IPS-18c (cell line): Measurements from ENCODE around the gene PASK.

Source experiments
- H3K4me3 ChIP-seq: 2 replicates; pipeline ENCODE4 v1.7.0; 2013; ENCODE audit warnings: low read depth, mild to moderate bottlenecking, low read length, moderate library complexity; ENCODE audit not compliant: insufficient read depth
- H3K9me3 ChIP-seq: one replicate; pipeline ENCODE4 v1.6.1; 2013; ENCODE audit warnings: mild to moderate bottlenecking, low read length, moderate library complexity; ENCODE audit not compliant: control insufficient read depth, insufficient read depth

Gene PASK

DNA sequence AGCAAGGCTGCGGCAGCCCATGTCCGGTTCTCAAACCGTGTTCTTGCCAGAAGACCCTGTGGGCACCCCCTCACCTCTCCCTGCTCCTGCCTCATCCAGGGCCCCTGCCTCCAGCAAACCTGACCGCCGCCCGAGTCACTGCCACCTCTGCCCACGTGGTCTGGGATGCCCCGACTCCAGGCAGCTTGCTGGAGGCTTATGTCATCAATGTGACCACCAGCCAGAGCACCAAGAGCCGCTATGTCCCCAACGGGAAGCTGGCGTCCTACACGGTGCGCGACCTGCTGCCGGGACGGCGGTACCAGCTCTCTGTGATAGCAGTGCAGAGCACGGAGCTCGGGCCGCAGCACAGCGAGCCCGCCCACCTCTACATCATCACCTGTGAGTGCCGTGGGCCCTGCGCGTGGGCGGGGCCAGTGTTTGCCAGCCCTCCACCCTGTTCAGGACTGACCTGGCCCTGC is 79.4 kb downstream of the PASK start:
- Histone ChIP-seq H3K9me3 (no peaks in the 10 kb centered on the region), H3K4me3 (no peak overlapping the region)

DNA sequence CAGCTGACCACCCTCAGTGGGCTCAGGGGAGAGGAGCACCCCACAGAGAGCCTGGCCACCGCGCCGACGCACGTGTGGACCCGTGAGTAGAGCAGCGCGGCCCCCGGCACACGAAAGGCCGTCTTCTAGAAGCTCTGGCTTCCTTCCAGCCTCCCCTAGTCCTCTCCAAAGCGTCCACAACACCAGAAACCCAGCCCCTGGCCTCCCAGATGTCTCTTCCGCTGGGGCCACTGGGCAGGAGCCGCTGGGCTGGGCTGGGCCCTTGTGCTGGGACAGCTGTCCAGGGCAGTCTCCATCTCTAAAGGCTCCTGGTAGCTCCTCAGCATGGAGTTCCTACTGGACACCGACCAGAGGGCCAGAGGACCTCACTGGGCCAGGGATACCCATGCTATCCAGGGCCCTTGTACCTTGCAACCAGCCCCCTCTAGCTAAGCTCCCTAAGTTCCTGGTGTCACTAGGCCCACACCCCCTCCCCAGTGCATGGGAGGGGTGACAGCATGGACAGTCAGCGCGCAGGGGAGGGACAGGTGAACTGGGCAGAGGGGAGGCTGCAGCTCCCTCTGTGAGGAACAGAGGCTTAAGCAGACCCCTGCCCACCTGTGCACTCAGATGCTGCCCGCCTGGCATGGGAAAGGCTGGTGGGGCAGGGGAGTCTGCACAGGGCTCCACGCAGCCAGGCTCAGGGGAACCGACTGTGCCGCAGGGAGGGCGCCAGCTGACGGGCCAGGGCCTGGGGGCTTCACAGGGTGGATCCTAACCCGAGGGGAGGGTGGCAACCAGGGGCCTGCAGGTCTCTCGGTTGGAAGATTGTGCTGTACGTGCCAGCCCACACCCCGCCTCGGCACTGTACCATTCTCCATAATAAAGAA is 80.1 kb downstream of the PASK start:
- H3K4me3 ChIP-seq: no peak overlapping the region

DNA sequence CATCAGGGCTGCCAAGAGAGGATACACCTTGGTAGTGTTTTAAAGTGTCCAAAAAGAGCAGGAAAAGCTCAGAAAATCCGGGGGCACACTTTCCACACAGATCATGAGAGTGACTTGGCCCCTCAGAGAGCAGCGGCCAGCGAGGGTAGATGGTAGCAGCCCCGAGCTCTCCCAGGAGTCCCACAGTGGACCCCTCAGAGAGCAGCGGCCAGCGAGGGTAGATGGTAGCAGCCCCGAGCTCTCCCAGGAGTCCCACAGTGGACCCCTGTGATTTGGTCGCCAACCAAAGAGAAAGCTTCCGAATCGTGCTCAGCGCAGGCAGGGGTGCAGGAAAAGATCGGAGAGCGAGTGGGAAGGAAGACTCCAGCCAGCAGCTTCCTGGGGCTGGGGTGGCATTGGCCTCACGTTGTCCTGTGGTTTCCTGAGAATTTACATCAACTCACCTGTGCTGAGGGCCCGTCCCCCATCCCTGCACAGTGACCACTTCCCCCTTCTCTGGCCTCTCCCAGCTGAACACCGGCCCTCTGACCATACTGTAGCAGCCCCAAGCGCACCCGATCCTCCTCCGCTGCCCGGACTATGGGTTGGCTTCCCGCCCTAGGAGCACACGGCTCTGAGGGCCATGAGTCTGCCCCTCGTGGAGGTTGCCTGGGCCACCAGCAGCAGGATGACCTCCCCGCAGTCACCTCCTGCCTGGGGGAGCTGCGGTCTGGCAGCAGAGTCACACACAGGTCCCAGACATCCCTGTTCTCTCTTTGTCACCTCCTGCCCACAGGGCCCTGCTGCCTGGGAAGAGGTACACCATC is 80.9 kb downstream of the PASK start:
- no peak overlapping the region for H3K4me3 ChIP-seq
- H3K9me3 ChIP-seq: no peaks in the 10 kb centered on the region

More for the DNA sequence above, 80.1 kb downstream of the PASK start:
- no peaks in the 10 kb centered on the region for H3K9me3 ChIP-seq

DNA sequence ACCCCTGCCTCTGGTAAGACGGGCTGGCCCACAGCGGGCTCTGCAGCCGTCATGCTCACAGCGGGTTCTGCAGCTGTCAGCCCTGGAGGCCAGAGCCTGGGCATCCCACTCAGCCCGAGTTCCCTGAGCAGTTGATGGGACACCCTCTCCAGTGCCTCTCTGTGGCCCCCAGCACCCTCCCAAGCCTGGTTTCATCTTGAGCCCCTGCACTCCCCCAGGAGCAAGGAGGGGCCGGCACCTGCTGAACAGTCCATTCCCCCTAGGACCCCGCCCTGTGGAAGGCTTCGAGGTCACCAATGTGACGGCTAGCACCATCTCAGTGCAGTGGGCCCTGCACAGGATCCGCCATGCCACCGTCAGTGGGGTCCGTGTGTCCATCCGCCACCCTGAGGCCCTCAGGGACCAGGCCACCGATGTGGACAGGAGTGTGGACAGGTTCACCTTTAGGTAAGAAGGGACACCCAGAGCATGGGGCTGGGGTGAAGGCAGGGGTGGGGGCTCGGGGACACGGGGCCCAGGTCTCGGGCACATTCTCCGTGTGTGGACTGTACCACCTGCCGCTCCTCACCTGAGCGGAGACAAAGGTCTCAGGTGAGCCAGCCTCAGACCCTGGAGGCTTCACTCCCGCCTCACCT is 81.7 kb downstream of the PASK start:
- no peak overlapping the region for H3K4me3 ChIP-seq
- no peaks in the 10 kb centered on the region for H3K9me3 ChIP-seq

DNA sequence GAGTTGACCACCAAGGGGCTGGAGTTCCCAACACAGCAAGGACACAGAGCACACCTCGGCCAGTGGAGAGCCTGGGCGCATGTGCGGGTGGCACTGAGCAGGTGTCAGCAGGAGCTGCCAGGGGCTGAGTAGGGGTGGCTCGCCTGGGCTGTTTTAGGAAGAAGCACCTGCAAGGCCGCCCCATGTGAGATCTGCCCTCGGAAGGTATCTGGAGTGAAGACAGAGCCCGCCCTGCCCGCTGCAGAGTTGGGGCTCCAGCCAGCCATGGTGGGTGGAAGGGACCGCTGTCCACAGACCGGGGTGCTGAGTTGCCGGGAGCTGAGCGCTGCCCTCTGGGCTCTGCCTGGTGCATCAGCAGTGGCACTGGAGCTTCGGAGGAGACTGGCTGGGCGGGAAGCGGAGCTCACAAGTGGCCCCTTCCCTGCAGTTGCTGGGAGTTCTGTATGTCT is 82.4 kb downstream of the PASK start:
- Histone ChIP-seq H3K9me3 (no peaks in the 10 kb centered on the region), H3K4me3 (no peak overlapping the region)

DNA sequence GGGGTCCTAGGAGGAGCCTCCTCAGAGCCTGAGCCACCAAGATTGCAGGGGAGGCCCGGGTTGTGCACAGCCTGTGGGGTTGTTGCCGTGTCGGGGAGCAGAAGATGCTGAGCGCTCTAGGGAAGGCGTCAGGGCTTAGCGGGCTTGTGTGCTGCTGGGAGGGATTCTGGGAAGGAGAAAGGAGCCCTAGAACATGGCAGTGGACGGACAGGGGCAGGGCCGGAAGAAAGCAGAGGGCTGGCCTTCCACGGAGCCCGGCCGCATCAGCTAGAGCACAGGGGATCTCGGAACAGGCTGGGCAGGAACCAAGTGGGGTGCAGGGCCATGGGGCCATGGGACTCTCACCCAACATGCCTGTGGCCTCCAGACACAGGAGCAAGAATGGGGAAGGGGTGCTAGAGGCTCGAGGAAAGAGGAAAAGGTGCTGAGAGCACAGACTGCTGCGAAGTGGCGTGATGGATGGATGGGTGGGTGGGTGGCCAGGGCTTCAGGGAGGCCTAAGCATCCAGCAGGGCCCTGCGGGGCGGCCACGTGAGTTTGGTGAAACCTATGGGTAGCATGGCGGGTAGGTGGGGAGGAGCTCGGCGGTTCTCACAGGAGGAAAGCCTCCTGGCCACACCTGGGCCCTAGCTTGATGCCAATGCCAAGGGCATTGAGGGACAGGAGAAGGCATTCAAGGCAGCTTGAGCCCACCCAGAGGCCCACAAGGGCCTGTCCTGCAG is 82.9 kb downstream of the PASK start:
- no peak overlapping the region for H3K4me3 ChIP-seq
- no peaks in the 10 kb centered on the region for H3K9me3 ChIP-seq

DNA sequence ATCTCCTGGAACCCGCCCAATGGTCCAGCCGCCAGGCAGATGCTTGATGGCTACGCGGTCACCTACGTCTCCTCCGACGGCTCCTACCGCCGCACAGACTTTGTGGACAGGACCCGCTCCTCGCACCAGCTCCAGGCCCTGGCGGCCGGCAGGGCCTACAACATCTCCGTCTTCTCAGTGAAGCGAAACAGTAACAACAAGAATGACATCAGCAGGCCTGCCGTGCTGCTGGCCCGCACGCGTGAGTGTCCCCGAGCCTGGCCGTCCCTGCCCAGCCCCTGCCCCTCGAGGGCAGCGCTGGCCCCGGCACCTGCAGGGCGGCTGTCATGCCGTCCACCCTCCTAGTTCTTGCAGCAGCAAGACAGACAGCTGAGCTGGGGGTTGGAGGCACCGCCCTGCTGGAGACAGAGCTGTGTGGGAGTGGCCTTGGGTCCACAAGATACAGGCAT is 83.9 kb downstream of the PASK start:
- Histone ChIP-seq H3K4me3 (no peak overlapping the region), H3K9me3 (no peaks in the 10 kb centered on the region)

DNA sequence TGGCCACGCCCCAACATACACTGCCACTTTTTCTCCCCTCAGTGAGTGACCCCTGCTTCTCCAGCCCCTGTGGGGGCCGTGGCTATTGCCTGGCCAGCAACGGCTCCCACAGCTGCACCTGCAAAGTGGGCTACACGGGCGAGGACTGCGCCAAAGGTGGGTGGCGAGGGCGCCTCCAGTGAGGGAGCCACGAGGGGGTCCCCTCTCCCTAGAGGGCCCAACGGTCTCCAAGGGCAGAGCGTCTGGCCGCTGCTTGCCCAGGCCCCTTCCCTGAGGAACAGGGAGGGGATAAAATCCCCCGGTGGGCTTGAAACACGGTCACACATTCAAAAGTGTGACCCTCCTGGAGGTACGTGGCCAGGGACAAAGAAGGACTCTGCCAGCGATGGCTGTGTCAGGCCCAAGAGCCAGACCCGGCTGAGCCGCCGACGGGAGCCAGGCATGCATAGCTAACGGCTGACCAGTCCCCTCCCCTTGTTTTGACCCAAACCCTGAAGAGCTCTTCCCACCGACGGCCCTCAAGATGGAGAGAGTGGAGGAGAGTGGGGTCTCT is 84.4 kb downstream of the PASK start:
- H3K9me3 ChIP-seq: no peaks in the 10 kb centered on the region
- no peak overlapping the region for H3K4me3 ChIP-seq

DNA sequence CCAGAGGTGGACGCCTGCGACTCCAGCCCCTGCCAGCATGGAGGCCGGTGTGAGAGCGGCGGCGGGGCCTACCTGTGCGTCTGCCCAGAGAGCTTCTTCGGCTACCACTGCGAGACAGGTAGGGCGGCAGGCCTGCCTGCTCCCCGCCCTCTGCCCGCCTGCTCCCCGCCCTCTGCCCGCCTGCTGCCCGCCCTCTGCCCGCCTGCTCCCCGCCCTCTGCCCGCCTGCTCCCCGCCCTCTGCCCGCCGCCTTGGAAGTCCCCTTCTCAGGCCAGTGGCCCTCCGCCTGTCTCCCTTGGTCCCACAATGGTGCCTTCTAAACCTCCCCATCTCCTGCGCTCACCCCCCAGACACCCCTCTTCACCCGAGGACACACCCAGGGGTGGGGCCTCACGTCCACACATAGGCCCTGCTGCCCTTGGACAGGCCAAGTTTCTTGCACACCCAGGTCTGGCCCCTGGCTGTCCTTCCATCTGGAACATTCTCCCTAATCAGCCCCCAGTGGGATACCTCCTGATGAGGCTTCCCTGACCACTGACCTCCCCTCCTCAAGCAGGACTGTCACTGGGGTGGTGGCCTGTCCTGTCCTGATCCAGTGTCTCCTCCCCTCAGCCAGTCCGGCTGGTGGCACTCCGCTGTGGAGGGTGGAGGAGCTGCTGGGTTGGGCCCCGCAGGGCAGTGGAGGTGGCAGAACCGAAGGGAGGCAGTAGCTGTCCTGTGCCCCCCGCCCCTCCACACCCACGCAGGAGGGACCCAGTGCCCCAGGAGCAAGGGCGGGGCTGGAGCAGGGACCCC is 85.1 kb downstream of the PASK start:
- Histone ChIP-seq H3K9me3 (no peaks in the 10 kb centered on the region), H3K4me3 (no peak overlapping the region)

DNA sequence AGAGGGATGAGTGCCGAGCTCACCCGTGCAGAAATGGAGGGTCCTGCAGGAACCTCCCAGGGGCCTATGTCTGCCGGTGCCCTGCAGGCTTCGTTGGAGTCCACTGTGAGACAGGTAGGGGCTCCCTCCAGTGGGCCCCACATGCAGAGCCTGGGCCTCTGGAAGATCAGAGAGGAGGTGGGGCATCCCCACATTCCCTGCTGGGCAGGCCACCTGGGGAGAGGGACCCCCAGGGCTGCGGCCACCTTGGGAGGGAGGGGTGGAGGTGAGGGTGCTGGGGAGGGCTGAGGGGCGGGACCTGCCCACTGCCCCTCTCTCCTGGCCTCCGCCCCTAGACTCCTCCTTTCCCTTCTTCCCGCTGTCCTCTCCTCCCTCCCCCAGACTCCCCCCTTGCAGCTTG is 85.7 kb downstream of the PASK start:
- Histone ChIP-seq H3K4me3 (0 out of 2 replicates have a peak overlapping the region, but pooled peaks have one; percentile 15), H3K9me3 (no peaks in the 10 kb centered on the region)

DNA sequence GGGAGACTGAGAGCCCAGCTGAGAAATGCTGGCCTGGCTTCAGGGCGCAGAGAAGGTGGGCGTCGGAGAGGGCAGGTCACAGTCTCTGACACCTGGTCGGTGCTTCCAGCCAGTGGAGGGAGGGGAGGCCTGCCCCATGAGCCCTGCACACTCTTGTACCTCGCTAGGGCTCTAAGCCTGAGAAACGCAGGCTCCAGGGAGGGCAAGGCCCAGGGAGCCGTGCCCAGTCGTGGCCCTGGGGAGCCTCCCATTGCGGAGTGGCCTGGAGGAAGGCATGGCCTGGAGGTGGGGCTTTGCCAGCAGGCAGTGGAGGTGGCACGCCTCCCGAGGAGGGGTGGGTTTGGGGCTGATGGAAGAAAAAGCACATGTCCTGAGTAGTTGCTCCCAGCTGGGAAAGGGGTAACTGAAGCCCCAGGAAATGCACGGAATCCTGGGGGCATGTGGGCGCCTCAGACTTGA is 86.2 kb downstream of the PASK start:
- Histone ChIP-seq H3K9me3 (no peaks in the 10 kb centered on the region), H3K4me3 (0 out of 2 replicates have a peak overlapping the region, but pooled peaks have one; percentile 15)

DNA sequence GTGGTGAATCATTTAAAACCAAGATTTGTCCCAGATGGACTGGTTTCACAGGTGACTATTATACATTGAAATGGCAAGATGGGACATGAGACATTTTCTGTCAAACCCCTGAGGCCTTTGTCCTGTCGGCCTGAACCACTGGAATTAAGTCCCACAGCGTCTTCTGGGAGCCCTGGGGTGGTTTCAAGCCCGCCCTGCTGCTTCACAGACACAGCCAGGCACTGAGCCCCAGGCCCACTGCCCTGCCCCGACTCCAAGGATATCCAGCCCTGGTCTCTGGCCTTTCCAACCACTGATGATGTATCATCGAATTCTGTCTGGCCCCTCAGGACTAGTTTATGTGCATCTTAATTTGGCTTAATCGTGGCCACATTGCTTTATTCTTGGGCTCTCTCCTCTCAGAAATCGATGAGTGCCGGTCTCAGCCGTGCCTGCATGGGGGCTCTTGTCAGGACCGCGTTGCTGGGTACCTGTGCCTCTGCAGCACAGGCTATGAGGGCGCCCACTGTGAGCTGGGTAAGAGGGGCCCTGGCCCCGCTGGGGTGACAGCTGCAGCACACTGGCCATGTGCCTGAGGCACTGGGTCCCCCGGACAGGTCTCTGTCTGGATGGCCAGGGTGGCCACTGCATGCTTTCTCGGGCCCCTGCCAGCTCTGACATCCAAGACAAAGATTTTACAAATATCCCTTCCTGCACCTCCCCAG is 86.7 kb downstream of the PASK start:
- H3K9me3 ChIP-seq: no peaks in the 10 kb centered on the region
- no peak overlapping the region for H3K4me3 ChIP-seq

DNA sequence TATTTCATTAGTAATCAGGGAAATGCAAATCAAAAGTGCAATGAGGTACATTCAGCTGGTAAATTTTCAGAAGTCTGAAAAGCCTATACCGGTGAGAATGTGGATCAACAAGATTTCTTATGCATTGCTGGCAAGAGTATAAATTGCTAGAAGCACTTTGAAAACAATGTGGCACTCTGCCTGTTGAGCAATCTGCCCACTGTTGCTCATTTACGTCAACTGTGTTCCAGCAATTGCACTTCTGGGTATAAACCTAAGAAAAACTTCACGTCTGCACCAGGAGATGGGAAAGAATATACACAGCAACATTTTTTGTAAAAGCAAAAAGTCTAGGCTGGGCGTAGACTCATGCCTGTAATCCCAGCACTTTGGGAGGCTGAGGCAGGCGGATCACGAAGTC is 88.0 kb downstream of the PASK start:
- Histone ChIP-seq H3K9me3 (no peaks in the 10 kb centered on the region), H3K4me3 (no peak overlapping the region)
